Gastroesophageal sphincter (tissue), 3 donors: ENCODE data around the gene KRT78.

ENCODE experiments used
- EP300 ChIP-seq: sonication (generic); formaldehyde crosslinking; IDR thresholded peaks from one replicate; pipeline ENCODE4 v1.6.1; 2017; ENCODE audit warnings: antibody characterized with exemption, mild to moderate bottlenecking
- POLR2A ChIP-seq, 2 donors: fragments of 450-650 bp; IDR thresholded peaks; one replicate each; pipeline ENCODE4 v1.6.1; 2017; ENCODE audit warnings: antibody characterized with exemption in 2 of 2, mild to moderate bottlenecking in 2 of 2, moderate library complexity in 1 of 2
- POLR2AphosphoS5 ChIP-seq: sonication (generic); formaldehyde crosslinking; IDR thresholded peaks from one replicate; pipeline ENCODE4 v1.6.1; 2017; ENCODE audit warnings: antibody characterized with exemption
- TF ChIP-seq, protein P1 (sequence below), 4 experiments: fragments of 200-600 bp in 2 of 4; fragments of 450-650 bp in 2 of 4; sonication (generic) in 1 of 4; IDR thresholded peaks; one replicate each; pipeline ENCODE4 v1.5.1; 2017 to 2019; ENCODE audit warnings: antibody characterized with exemption in 4 of 4, mild to moderate bottlenecking in 2 of 4, moderate library complexity in 2 of 4

DNA sequence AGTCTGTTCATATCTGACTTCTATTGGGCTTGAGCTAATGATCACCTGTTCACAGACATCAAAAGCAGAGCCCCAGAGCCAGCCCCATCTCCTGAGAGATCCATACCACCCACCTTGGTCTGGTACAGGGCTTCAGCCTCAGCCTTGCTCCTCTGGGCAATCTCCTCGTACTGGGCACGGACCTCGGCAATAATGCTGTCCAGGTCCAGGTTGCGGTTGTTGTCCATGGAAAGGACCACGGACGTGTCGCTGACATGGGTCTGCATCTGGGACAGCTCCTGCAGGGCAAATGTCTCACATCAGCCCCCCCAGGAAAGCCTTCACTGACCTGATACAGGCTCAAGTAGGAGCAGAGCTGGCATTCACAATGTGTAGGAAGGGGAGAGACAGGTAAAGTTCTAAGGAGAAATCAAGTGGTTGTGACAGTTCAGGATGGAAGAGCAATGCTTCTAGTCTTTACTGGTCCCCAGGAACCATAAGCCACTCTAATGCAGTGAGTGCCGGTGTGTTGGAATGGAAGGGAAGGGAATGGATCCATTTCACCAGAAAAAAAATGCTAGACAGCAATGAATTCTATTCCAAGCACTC is 40.1 kb downstream of the KRT78 start:
- TF ChIP-seq, protein P1, sequence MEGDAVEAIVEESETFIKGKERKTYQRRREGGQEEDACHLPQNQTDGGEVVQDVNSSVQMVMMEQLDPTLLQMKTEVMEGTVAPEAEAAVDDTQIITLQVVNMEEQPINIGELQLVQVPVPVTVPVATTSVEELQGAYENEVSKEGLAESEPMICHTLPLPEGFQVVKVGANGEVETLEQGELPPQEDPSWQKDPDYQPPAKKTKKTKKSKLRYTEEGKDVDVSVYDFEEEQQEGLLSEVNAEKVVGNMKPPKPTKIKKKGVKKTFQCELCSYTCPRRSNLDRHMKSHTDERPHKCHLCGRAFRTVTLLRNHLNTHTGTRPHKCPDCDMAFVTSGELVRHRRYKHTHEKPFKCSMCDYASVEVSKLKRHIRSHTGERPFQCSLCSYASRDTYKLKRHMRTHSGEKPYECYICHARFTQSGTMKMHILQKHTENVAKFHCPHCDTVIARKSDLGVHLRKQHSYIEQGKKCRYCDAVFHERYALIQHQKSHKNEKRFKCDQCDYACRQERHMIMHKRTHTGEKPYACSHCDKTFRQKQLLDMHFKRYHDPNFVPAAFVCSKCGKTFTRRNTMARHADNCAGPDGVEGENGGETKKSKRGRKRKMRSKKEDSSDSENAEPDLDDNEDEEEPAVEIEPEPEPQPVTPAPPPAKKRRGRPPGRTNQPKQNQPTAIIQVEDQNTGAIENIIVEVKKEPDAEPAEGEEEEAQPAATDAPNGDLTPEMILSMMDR (IDR thresholded peaks at IDR 0.05): no peak
- no peak for TF ChIP-seq POLR2AphosphoS5
- TF ChIP-seq POLR2A (IDR thresholded peaks at IDR 0.05): no peak
- TF ChIP-seq EP300: no peak
